Suprapubic skin (tissue), 4 donors: ENCODE measurements around the gene P2RY2. TPM values are rescaled to one million over a fixed set of nuclear protein-coding genes. Genes with fewer than 3 reads are reported as not detected.

Experiments used
- DNase-seq, 2 donors: peaks; one replicate each; pipeline ENCODE4 v3.0.0-alpha.2; 2019; ENCODE audit warnings: low spot score in 2 of 2
- H3K27ac ChIP-seq: fragments of 200-600 bp; sonication (generic); one replicate; pipeline ENCODE4 v1.5.1; 2019
- H3K27me3 ChIP-seq: fragments of 200-600 bp; sonication (generic); one replicate; pipeline ENCODE4 v1.5.1; 2019
- H3K36me3 ChIP-seq: fragments of 200-600 bp; sonication (generic); one replicate; pipeline ENCODE4 v1.5.1; 2019
- H3K4me1 ChIP-seq: fragments of 200-600 bp; sonication (generic); one replicate; pipeline ENCODE4 v1.5.1; 2019
- H3K4me3 ChIP-seq: fragments of 200-600 bp; sonication (generic); one replicate; pipeline ENCODE4 v1.5.1; 2019; ENCODE audit warnings: mild to moderate bottlenecking
- H3K9me3 ChIP-seq: fragments of 200-600 bp; sonication (generic); one replicate; pipeline ENCODE4 v1.5.1; 2019
- EP300 ChIP-seq: sonication (generic); formaldehyde crosslinking; IDR thresholded peaks from one replicate; pipeline ENCODE4 v1.6.1; 2017; ENCODE audit warnings: antibody characterized with exemption
- POLR2A ChIP-seq, 2 donors: fragments of 450-650 bp; IDR thresholded peaks; one replicate each; pipeline ENCODE4 v1.6.1; 2017; ENCODE audit warnings: antibody characterized with exemption in 2 of 2, mild to moderate bottlenecking in 2 of 2, moderate library complexity in 2 of 2
- POLR2AphosphoS5 ChIP-seq, 3 donors: sonication (generic); formaldehyde crosslinking; IDR thresholded peaks; one replicate each; pipeline ENCODE4 v1.6.1; 2017; ENCODE audit warnings: antibody characterized with exemption in 3 of 3
- WGBS: methylation state at CpG from one replicate; pipeline ENCODE4 v1.1.5; 2018; 5-methylcytosine and 5-hydroxymethylcytosine counted together
- total RNA-seq, 4 donors: library from RNA; depleted of rRNA; stranded (reverse); fragments of >200 nt; gene quantifications; one replicate each; pipeline ENCODE4 v1.1.0, GENCODE V29; 2016
- TF ChIP-seq, protein P1 (sequence below), 2 donors: fragments of 200-600 bp in 1 of 2; fragments of 450-650 bp in 1 of 2; sonication (generic) in 1 of 2; IDR thresholded peaks; one replicate each; pipeline ENCODE4 v1.5.1; 2016 to 2019; ENCODE audit warnings: antibody characterized with exemption in 2 of 2, mild to moderate bottlenecking in 1 of 2, moderate library complexity in 1 of 2

P2RY2 gene
- total RNA-seq, 4 donors from 2014 or later: 5.5 to 15.9 (median 12.8) TPM

- 81% methylated on average over 3 of the region's 3 CpGs for WGBS
- Histone ChIP-seq H3K4me3 (no peak overlapping the region), H3K27ac (no peak overlapping the region), H3K4me1 (peaks cover 4% of the 10 kb centered on the region), H3K36me3 (no peaks in the 10 kb centered on the region), H3K27me3 (no peaks in the 10 kb centered on the region), H3K9me3 (no peaks in the 10 kb centered on the region)
- TF ChIP-seq POLR2AphosphoS5 (IDR thresholded peaks at IDR 0.05): no peak
- no peak for TF ChIP-seq EP300
- TF ChIP-seq, protein P1, sequence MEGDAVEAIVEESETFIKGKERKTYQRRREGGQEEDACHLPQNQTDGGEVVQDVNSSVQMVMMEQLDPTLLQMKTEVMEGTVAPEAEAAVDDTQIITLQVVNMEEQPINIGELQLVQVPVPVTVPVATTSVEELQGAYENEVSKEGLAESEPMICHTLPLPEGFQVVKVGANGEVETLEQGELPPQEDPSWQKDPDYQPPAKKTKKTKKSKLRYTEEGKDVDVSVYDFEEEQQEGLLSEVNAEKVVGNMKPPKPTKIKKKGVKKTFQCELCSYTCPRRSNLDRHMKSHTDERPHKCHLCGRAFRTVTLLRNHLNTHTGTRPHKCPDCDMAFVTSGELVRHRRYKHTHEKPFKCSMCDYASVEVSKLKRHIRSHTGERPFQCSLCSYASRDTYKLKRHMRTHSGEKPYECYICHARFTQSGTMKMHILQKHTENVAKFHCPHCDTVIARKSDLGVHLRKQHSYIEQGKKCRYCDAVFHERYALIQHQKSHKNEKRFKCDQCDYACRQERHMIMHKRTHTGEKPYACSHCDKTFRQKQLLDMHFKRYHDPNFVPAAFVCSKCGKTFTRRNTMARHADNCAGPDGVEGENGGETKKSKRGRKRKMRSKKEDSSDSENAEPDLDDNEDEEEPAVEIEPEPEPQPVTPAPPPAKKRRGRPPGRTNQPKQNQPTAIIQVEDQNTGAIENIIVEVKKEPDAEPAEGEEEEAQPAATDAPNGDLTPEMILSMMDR (IDR thresholded peaks at IDR 0.05): no peak
- no peak for TF ChIP-seq POLR2A (IDR thresholded peaks at IDR 0.05)
- DNase-seq: no peak
Measured at GRCh38 chr11:73281201-73281741, 63.2 kb downstream of the P2RY2 start.

GRCh38 chr11:73281796-73282660, 63.9 kb downstream of the P2RY2 start:
- H3K4me3 ChIP-seq: no peak overlapping the region
- H3K36me3 ChIP-seq: no peaks in the 10 kb centered on the region
- no peak overlapping the region for H3K27ac ChIP-seq
- no peak for DNase-seq
- H3K4me1 ChIP-seq: peaks cover 4% of the 10 kb centered on the region
- no peaks in the 10 kb centered on the region for H3K9me3 ChIP-seq
- WGBS: 92% methylated on average over 3 of the region's 3 CpGs
- no peaks in the 10 kb centered on the region for H3K27me3 ChIP-seq
- TF ChIP-seq, protein P1 (IDR thresholded peaks at IDR 0.05): no peak
- no peak for TF ChIP-seq EP300
- no peak for TF ChIP-seq POLR2AphosphoS5 (IDR thresholded peaks at IDR 0.05)
- no peak for TF ChIP-seq POLR2A (IDR thresholded peaks at IDR 0.05)

GRCh38 chr11:73283276-73284000, 65.4 kb downstream of the P2RY2 start:
- no peaks in the 10 kb centered on the region for H3K9me3 ChIP-seq
- no peak overlapping the region for H3K4me3 ChIP-seq
- no peak overlapping the region for H3K27ac ChIP-seq
- TF ChIP-seq, protein P1 (IDR thresholded peaks at IDR 0.05): no peak
- TF ChIP-seq POLR2A (IDR thresholded peaks at IDR 0.05): no peak
- TF ChIP-seq POLR2AphosphoS5 (IDR thresholded peaks at IDR 0.05): no peak
- H3K4me1 ChIP-seq: peaks cover 6% of the 10 kb centered on the region
- H3K36me3 ChIP-seq: no peaks in the 10 kb centered on the region
- WGBS: 79% methylated on average over 9 of the region's 10 CpGs
- no peak for DNase-seq
- no peaks in the 10 kb centered on the region for H3K27me3 ChIP-seq

- DNase-seq: no peak
- 78% methylated on average over 3 of the region's 3 CpGs for WGBS
Measured at GRCh38 chr11:73284106-73284505, 66.0 kb downstream of the P2RY2 start.

More at GRCh38 chr11:73284106-73284505, 66.0 kb downstream of the P2RY2 start:
- Histone ChIP-seq H3K4me1 (peaks cover 12% of the 10 kb centered on the region), H3K27me3 (no peaks in the 10 kb centered on the region), H3K27ac (no peak overlapping the region), H3K9me3 (no peaks in the 10 kb centered on the region), H3K36me3 (no peaks in the 10 kb centered on the region), H3K4me3 (no peak overlapping the region)
- TF ChIP-seq EP300 (no peak), POLR2AphosphoS5 (IDR thresholded peaks at IDR 0.05) (no peak), POLR2A (IDR thresholded peaks at IDR 0.05) (no peak)
- TF ChIP-seq, protein P1 (IDR thresholded peaks at IDR 0.05): no peak
